Breast epithelium (tissue), 3 donors: ENCODE data around the gene HPX.

Source experiments
- POLR2AphosphoS5 ChIP-seq, 3 donors: sonication (generic); formaldehyde crosslinking; IDR thresholded peaks; one replicate each; pipeline ENCODE4 v1.6.1; 2017; ENCODE audit warnings: antibody characterized with exemption in 3 of 3
- TF ChIP-seq, protein P1 (sequence below), 3 donors: fragments of 450-650 bp; IDR thresholded peaks; one replicate each; pipeline ENCODE4 v1.5.1; 2016 to 2017; ENCODE audit warnings: antibody characterized with exemption in 3 of 3, mild to moderate bottlenecking in 3 of 3, moderate library complexity in 3 of 3

DNA sequence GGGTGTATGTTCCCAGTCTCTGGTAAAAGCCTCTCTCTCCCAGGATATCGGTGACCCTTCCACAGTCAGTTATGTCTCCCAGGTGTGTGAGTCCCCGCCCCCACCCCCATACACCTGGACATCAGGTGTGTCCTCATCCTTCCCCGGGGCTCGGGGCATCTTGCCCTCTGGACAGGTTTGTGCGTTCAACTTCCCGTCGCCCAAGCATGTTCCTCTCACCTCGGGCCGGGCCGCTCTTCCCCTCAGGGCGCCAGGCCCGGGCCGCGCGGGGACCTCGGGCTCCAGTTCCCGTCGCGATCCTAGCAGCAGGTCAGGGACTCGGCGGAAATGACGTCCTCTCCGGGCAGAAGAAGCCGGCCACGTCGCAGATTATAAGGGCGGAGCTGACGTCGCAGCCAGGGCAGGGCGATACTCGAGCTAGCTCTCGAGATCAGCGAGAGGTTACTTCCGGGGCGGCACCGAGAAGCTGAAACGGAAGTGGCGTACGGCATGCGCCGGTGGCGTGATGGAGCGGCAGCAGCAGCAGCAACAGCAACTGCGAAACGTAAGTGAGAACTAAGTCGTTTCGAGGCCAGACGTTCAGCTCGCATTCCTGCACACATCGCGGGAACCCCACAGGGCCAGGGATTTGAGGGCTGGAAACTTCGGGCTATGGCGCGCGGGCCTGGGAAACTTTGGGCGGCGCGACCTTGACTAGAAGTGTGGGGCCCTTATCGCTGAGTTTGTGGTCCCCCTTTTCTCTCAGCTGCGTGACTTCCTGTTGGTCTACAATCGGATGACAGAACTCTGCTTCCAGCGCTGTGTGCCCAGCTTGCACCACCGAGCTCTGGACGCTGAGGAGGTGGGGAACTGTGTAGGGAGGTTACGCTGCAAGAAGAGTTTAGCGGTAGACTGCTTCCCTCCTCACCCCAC lies 40.5 kb upstream of the HPX start, which contains the start of the genes ARFIP2 and TIMM10B:
- TF ChIP-seq, protein P1, sequence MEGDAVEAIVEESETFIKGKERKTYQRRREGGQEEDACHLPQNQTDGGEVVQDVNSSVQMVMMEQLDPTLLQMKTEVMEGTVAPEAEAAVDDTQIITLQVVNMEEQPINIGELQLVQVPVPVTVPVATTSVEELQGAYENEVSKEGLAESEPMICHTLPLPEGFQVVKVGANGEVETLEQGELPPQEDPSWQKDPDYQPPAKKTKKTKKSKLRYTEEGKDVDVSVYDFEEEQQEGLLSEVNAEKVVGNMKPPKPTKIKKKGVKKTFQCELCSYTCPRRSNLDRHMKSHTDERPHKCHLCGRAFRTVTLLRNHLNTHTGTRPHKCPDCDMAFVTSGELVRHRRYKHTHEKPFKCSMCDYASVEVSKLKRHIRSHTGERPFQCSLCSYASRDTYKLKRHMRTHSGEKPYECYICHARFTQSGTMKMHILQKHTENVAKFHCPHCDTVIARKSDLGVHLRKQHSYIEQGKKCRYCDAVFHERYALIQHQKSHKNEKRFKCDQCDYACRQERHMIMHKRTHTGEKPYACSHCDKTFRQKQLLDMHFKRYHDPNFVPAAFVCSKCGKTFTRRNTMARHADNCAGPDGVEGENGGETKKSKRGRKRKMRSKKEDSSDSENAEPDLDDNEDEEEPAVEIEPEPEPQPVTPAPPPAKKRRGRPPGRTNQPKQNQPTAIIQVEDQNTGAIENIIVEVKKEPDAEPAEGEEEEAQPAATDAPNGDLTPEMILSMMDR (IDR thresholded peaks at IDR 0.05), result no peak
- TF ChIP-seq POLR2AphosphoS5 (IDR thresholded peaks at IDR 0.05), result peak; percentile 88 to 98 (median 94)
